D721Med (cell line): Measurements from ENCODE around the gene CMTM7.

Experiments
- DNase-seq: peaks from one replicate; pipeline ENCODE4 v3.0.0; 2011; ENCODE audit warnings: low spot score; ENCODE audit not compliant: insufficient read length
- FAIRE-seq: peaks from 2 replicates; lab custom pipeline; 2011; peaks lifted over from hg19 to GRCh38; lab: Jason Lieb, UNC
- CTCF ChIP-seq: IDR thresholded peaks from 2 replicates; pipeline ENCODE4 v1.5.1; 2012; ENCODE audit warnings: mild to moderate bottlenecking, control low read depth; ENCODE audit not compliant: insufficient read depth; ENCODE audit errors: missing control alignments

CMTM7 gene

DNA sequence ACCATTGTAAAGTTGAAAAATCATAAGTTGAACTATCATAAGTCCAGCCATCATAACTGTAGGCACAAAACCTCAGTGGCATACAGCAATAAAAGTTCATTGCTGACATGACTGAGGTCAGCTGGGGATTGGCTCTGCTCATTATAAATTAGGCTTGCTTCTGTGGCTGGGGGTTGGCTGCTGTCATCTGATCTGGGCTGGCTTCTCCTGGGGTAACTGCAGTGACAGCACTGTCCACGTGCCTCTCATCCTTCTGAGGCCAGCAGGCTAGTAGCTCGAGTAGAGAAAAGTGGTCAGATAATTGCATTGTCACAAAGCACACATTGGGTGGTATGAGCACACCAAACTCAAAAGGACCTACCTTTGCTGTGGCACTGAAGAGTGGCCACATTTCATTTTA, 31.3 kb downstream of the CMTM7 start:
- DNase-seq (no peak), FAIRE-seq (no peak)
- no peak for TF ChIP-seq CTCF

- no peak for DNase-seq
- no peak for TF ChIP-seq CTCF
- no peak for FAIRE-seq
Observed at GRCh38 chr3:32423534-32423933, 31.9 kb downstream of the CMTM7 start.

GRCh38 chr3:32423956-32424557, 32.4 kb downstream of the CMTM7 start:
- DNase-seq: no peak
- FAIRE-seq: no peak
- TF ChIP-seq CTCF: no peak

DNA sequence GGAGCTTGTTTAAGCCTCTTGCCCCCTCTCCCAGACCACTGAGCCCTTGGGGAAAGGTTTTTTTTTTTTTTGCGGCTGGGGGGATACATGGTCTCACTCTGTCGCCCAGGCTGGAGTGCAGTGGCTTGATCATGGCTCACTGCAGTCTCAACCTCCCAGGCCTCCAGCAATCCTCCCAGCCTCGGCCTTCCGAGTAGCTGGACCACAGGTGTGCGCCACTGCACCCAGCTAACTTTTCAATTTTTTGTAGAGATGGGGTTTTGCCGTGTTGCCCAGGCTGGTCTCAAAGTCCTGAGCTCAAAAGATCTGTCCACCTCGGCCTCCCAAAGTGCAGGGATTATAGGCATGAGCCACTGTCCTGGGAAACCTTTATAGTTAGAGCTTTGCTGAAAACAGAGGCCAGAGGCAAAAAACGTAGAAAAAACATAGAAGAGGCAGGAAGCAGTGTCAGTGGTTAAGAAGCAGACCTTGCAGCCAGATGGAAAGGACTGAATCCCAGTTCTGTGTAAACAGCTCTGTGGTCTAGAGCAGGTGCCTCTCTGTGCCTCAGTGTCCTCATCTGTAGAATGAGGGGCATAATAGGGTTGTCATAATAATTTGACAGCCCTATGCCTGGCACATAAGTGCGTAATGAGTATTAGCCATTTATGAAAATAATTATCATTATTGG, 33.1 kb downstream of the CMTM7 start:
- TF ChIP-seq CTCF: no peak
- DNase-seq (no peak), FAIRE-seq (no peak)

DNA sequence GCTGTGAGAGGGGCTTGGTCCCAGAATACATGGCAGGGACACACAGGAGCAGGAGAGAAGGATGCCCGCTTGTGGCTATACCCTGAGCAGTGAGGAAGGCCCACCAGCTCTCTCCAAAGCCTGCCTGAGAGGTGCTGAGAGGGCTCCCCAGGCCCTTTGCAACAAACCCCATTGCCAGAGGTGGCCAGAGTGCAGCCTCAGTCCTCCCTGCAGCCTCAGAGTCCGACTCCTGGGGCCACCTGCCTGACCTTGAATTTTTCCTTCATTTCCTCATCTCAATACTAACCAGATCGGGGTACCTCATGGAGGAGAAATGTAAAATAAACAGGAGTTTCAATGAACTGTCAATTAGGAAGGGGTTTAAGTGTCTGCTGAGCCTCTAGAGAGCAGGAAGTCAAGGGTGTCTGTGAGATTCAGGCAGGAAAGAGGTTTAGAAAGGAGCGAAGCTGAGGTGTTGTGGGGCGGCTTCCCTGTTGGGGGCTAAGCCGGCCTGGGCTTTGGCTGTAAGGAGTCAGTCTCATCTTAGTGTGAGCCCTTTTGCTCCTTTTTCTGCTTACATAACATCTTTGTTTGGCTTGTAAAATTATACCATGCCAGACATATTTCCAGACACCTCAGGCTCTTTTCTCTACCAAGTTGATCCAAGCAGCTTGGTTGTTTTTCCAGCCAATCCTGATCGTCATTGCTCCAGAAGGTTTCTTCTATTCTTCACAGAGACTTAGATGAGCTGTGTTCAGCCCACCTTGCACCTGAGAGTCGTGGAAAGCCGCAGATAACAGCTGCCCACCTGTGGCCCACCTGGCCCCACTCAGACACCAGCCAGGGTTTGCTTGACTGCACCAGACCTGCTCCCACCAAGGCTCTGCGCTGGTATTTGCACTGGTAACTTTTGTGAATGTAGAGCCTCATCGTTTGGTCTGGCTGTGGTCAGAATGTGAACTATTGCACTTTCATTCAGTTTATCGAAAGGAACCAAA, 36.7 kb downstream of the CMTM7 start:
- no peak for FAIRE-seq
- TF ChIP-seq CTCF: no peak
- DNase-seq: no peak

- TF ChIP-seq CTCF: no peak
- no peak for FAIRE-seq
- DNase-seq: no peak
Observed at GRCh38 chr3:32430900-32431299, 39.2 kb downstream of the CMTM7 start.
